Spleen (tissue), 7 donors: ENCODE results near the gene ZNF169.

Experiments used
- POLR2A ChIP-seq, 3 donors: fragments of 450-650 bp; IDR thresholded peaks; one replicate each; pipeline ENCODE4 v1.5.1; 2017; ENCODE audit warnings: antibody characterized with exemption in 3 of 3, mild to moderate bottlenecking in 1 of 3
- POLR2AphosphoS5 ChIP-seq, 3 donors: sonication (generic); formaldehyde crosslinking; IDR thresholded peaks; one replicate each; pipeline ENCODE4 v1.5.1; 2017; ENCODE audit warnings: antibody characterized with exemption in 3 of 3
- TF ChIP-seq, protein P1 (sequence below), 11 experiments: fragments of 200-600 bp in 7 of 11; fragments of 450-650 bp in 4 of 11; sonication (generic) in 4 of 11; IDR thresholded peaks in 8 of 11; conservative IDR thresholded peaks in 3 of 11; 1 replicate in 7 of 11; 2 replicates in 4 of 11; pipeline versions ENCODE4 v1.4.0 to v1.8.0; 2016 to 2021; ENCODE audit warnings: antibody characterized with exemption in 11 of 11, inconsistent platforms in 4 of 11, mild to moderate bottlenecking in 1 of 11
- donor health status: DM: no; HTN: no; CAD: no; lungs with moderate emphysema.
- donor health status: DM: no; HTN: no; CAD: no.
- donor health status: DM: no; HTN: no; CAD: no.

DNA sequence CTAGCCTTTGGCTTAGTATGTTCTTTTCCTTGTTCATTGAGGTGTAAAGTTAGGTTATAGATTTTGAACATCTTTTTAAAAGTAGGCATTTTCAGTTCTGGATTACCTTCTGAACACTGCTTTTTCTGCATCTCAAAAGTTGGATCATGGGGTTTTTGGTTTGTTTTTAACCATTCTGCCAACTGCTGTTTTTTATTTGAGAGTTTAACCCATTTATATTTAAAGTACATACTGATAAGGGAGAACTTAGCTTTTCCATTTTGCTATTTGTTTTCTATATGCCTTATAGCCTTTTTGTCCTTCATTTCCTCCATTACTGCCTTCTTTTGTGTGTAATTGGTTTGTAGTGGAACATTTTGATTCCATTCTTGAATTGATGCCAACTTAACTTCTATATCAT, 30.5 kb upstream of the ZNF169 start:
- TF ChIP-seq, protein P1, sequence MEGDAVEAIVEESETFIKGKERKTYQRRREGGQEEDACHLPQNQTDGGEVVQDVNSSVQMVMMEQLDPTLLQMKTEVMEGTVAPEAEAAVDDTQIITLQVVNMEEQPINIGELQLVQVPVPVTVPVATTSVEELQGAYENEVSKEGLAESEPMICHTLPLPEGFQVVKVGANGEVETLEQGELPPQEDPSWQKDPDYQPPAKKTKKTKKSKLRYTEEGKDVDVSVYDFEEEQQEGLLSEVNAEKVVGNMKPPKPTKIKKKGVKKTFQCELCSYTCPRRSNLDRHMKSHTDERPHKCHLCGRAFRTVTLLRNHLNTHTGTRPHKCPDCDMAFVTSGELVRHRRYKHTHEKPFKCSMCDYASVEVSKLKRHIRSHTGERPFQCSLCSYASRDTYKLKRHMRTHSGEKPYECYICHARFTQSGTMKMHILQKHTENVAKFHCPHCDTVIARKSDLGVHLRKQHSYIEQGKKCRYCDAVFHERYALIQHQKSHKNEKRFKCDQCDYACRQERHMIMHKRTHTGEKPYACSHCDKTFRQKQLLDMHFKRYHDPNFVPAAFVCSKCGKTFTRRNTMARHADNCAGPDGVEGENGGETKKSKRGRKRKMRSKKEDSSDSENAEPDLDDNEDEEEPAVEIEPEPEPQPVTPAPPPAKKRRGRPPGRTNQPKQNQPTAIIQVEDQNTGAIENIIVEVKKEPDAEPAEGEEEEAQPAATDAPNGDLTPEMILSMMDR (IDR thresholded peaks at IDR 0.05 in 8 of 11, conservative IDR thresholded peaks at IDR 0.05 in 3 of 11): no peak
- no peak for TF ChIP-seq POLR2A (IDR thresholded peaks at IDR 0.05)
- TF ChIP-seq POLR2AphosphoS5 (IDR thresholded peaks at IDR 0.05): no peak
